ENCODE results near the gene IGLON5. TPM values are rescaled to one million over a fixed set of nuclear protein-coding genes. Genes with fewer than 3 reads are reported as not detected.
A peak's percentile ranks its signal among the peaks of the same experiment; 100 is the strongest.

Gene IGLON5
- polyA plus RNA-seq, 1 donor (not counting 4 experiments of a cell fraction or from before 2014, with no cell fraction given), result not detected

DNA sequence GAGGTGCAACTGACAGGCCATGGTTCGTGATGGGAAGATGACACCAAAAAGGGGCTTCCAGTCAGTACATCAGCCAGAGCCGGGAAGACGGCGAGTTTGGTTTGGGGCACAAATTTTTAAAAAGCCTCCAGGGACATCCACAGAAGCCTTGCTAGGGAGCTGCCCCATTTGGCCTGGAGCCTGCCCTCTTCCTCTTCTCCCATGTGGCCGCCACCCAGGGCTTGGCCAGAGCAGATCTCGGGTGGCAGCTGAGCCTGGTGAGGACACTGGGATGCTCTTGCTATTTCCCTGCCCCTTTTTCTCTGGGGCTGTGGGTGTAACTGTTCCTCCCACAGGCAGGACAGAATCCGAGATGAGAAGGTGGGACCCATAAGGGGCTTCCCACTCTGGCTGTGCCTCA is 46.5 kb downstream of the IGLON5 start:
- FAIRE-seq (no peak), DNase-seq (ENCODE audit: low read depth, low spot score) (no peak)
- no peaks in the 10 kb centered on the region for H3K9me3 ChIP-seq (ENCODE audit: control insufficient read depth, low read depth, low read length)
- H3K36me3 ChIP-seq (ENCODE audit: control insufficient read depth in 2 of 2, extremely low read depth in 1 of 2, insufficient read depth in 2 of 2, low read length in 2 of 2), result peaks cover 0 to 2% of the 10 kb centered on the region in 2 experiments
- H3K4me3 ChIP-seq (ENCODE audit: control insufficient read depth in 2 of 3, extremely low read depth in 1 of 3, insufficient read depth in 2 of 3, low read depth in 1 of 3, low read length in 3 of 3), result no peak overlapping the region
- H3K4me2 ChIP-seq (ENCODE audit: control insufficient read depth, extremely low read depth, insufficient read depth, low read depth, low read length), result no peak overlapping the region
- no peaks in the 10 kb centered on the region for H3K27me3 ChIP-seq (ENCODE audit: control insufficient read depth, extremely low read depth, insufficient read depth, low read length)
- dilution Hi-C loops (cut with MboI; ENCODE audit: extremely low pct_ligation_motif_present, low sequenced_read_pairs), result no loop called here
- H3K79me2 ChIP-seq (ENCODE audit: control insufficient read depth, insufficient read depth, low read length), result peaks cover 2% of the 10 kb centered on the region
- no peaks in the 10 kb centered on the region for H3K9me1 ChIP-seq (ENCODE audit: control insufficient read depth, extremely low read depth, insufficient read depth, low read length)
- H3K27ac ChIP-seq (ENCODE audit: control insufficient read depth, insufficient read depth, low read length), result no peak overlapping the region
- peaks cover 10% of the 10 kb centered on the region for H3K4me1 ChIP-seq (ENCODE audit: control insufficient read depth, extremely low read depth, insufficient read depth, low read length)
- H3K9ac ChIP-seq (ENCODE audit: control insufficient read depth, extremely low read depth, insufficient read depth, low read length), result no peak overlapping the region
- H2AFZ ChIP-seq (ENCODE audit: control insufficient read depth, low read length), result no peak overlapping the region
- H4K20me1 ChIP-seq (ENCODE audit: control insufficient read depth, extremely low read depth, insufficient read depth, low read length), result no peaks in the 10 kb centered on the region
- TF ChIP-seq EZH2 (IDR thresholded peaks at IDR 0.05; ENCODE audit: low read length) (no peak), CTCF (optimal IDR thresholded peaks at IDR 0.05 in 1 of 3, IDR thresholded peaks at IDR 0.05 in 1 of 3, conservative IDR thresholded peaks at IDR 0.05 in 1 of 3; ENCODE audit: extremely low read depth in 1 of 3, insufficient read depth in 2 of 3, low read length in 3 of 3) (no peak)

- H3K27ac ChIP-seq (ENCODE audit: control insufficient read depth, insufficient read depth, low read length), result peak overlapping the region; percentile 12
- no peak for TF ChIP-seq CTCF (optimal IDR thresholded peaks at IDR 0.05 in 1 of 3, IDR thresholded peaks at IDR 0.05 in 1 of 3, conservative IDR thresholded peaks at IDR 0.05 in 1 of 3; ENCODE audit: extremely low read depth in 1 of 3, insufficient read depth in 2 of 3, low read length in 3 of 3)
- no peak overlapping the region for H3K9ac ChIP-seq (ENCODE audit: control insufficient read depth, extremely low read depth, insufficient read depth, low read length)
- H2AFZ ChIP-seq (ENCODE audit: control insufficient read depth, low read length), result no peak overlapping the region
- dilution Hi-C loops (cut with MboI; ENCODE audit: extremely low pct_ligation_motif_present, low sequenced_read_pairs), result no loop called here
- no peak overlapping the region for H3K4me3 ChIP-seq (ENCODE audit: control insufficient read depth in 2 of 3, extremely low read depth in 1 of 3, insufficient read depth in 2 of 3, low read depth in 1 of 3, low read length in 3 of 3)
- peaks cover 8% of the 10 kb centered on the region for H3K79me2 ChIP-seq (ENCODE audit: control insufficient read depth, insufficient read depth, low read length)
- no peaks in the 10 kb centered on the region for H3K9me3 ChIP-seq (ENCODE audit: control insufficient read depth, low read depth, low read length)
- DNase-seq (ENCODE audit: low read depth, low spot score) (no peak), FAIRE-seq (no peak)
- peaks cover 18% of the 10 kb centered on the region for H3K4me1 ChIP-seq (ENCODE audit: control insufficient read depth, extremely low read depth, insufficient read depth, low read length)
- H3K9me1 ChIP-seq (ENCODE audit: control insufficient read depth, extremely low read depth, insufficient read depth, low read length), result no peaks in the 10 kb centered on the region
- peaks cover 0 to 2% of the 10 kb centered on the region in 2 experiments for H3K36me3 ChIP-seq (ENCODE audit: control insufficient read depth in 2 of 2, extremely low read depth in 1 of 2, insufficient read depth in 2 of 2, low read length in 2 of 2)
- H3K4me2 ChIP-seq (ENCODE audit: control insufficient read depth, extremely low read depth, insufficient read depth, low read depth, low read length), result no peak overlapping the region
- H4K20me1 ChIP-seq (ENCODE audit: control insufficient read depth, extremely low read depth, insufficient read depth, low read length), result peaks cover 4% of the 10 kb centered on the region
- H3K27me3 ChIP-seq (ENCODE audit: control insufficient read depth, extremely low read depth, insufficient read depth, low read length), result no peaks in the 10 kb centered on the region
Observed at GRCh38 chr19:51359294-51359693, 47.9 kb downstream of the IGLON5 start.
